Heart right ventricle (tissue), 16 donors: ENCODE measurements around the gene RPA3. TPM values are rescaled to one million over a fixed set of nuclear protein-coding genes. Genes with fewer than 3 reads are reported as not detected.

Experiments
- ATAC-seq, 8 donors: fragments of 200-7000 bp; cut with Tn5 transposase; one replicate each; pipeline ENCODE4 v1.9.1; 2020; ENCODE audit warnings: mild to moderate bottlenecking in 8 of 8, moderate library complexity in 8 of 8, moderate number of reproducible peaks in 1 of 8
- DNase-seq, 2 donors: peaks; one replicate each; pipeline ENCODE4 v3.0.0-alpha.2; 2020
- H3K27ac ChIP-seq, 10 donors: fragments of 200-600 bp; sonication (generic) in 2 of 10; one replicate each; pipeline versions ENCODE4 v1.5.0 to v1.8.0; 2020 to 2022; ENCODE audit warnings: mild to moderate bottlenecking in 3 of 10
- H3K27me3 ChIP-seq, 7 donors: fragments of 200-600 bp; one replicate each; pipeline ENCODE4 v1.8.0; 2021 to 2022; ENCODE audit warnings: mild to moderate bottlenecking in 2 of 7
- H3K36me3 ChIP-seq, 9 donors: fragments of 200-600 bp; sonication (generic) in 1 of 9; one replicate each; pipeline versions ENCODE4 v1.5.0 to v1.8.0; 2020 to 2022; ENCODE audit warnings: mild to moderate bottlenecking in 2 of 9
- H3K4me1 ChIP-seq, 9 donors: fragments of 200-600 bp; sonication (generic) in 1 of 9; one replicate each; pipeline versions ENCODE4 v1.5.0 to v1.8.0; 2020 to 2022; ENCODE audit warnings: mild to moderate bottlenecking in 4 of 9
- H3K4me3 ChIP-seq, 10 donors: fragments of 200-600 bp; sonication (generic) in 2 of 10; one replicate each; pipeline versions ENCODE4 v1.5.0 to v1.8.0; 2020 to 2022; ENCODE audit warnings: mild to moderate bottlenecking in 7 of 10, moderate library complexity in 2 of 10
- H3K9me3 ChIP-seq, 11 donors: fragments of 200-600 bp in 10 of 11; sonication (generic) in 2 of 11; one replicate each; pipeline versions ENCODE4 v1.5.0 to v1.8.0; 2013 to 2022; ENCODE audit warnings: mild to moderate bottlenecking in 2 of 11, control low read depth in 1 of 11, moderate library complexity in 1 of 11
- CTCF ChIP-seq, 9 donors: fragments of 200-600 bp; sonication (generic) in 2 of 9; IDR thresholded peaks; one replicate each; pipeline versions ENCODE4 v1.5.0 to v1.8.0; 2021 to 2022; ENCODE audit warnings: antibody characterized with exemption in 9 of 9, mild to moderate bottlenecking in 5 of 9, moderate library complexity in 1 of 9
- WGBS, 2 donors: extraction: QIAGEN DNeasy Blood & Tissue Kit; methylation state at CpG; one replicate each; pipeline ENCODE4 v1.1.7; 2013; ENCODE audit warnings: inconsistent platforms in 1 of 2; 5-methylcytosine and 5-hydroxymethylcytosine counted together
- intact Hi-C, 10 donors: fragments of 100-400 bp; cut with DNase I; formaldehyde crosslinking; loops; one replicate each; pipeline versions ENCODE4 v1.11.1 to v1.14.2; 2022
- long read RNA-seq, 3 donors: library from polyadenylated mRNA; unstranded; transcript quantifications; one replicate each; pipeline ENCODE4 v2.0.0, GENCODE V29; 2020 to 2021
- polyA plus RNA-seq, 2 donors: library from polyadenylated mRNA; stranded (reverse); fragments of 200-250 nt; gene quantifications; one replicate each; pipeline ENCODE4 v1.2.3, GENCODE V29; 2013
- total RNA-seq, 10 donors: library from RNA; stranded (reverse); fragmentation: NEBNext Ultra II Directional in 3 of 10; extraction: Animal tissue kit (Norgen Biotek cat#: 25700) in 3 of 10; gene quantifications; one replicate each; pipeline versions ENCODE4 v1.2.1 to v1.2.4, GENCODE V29; 2021 to 2023
- donor health status: Arrhythmogenic right ventricular cardiomyopathy.
- donor health status: ischemic (EF 13 %, LVEDD 7.1; RV severe dilation, severe dysfunction).
- donor health status: healthy with polysubstance abuse.
- donor health status: DM: no; HTN: yes; CAD: no.
- donor health status: DM: no; HTN: no; CAD: no.
- donor health status: ischemic (EF 25% LVEDD 6.9; RV normal size, moderate dysfunction).
- donor health status: ischemic (EF 25% LVEDD 5.7; RV mildly dilated, moderate dysfunction).
- donor health status: healthy.
- donor health status: DM: yes; HTN: yes; CAD: no.
- donor health status: Ischemic cardiomyopathy.
- donor health status: ischemic (EF 35%, LVEDD 5.7; RV mildly dilated, moderate dysfunction).
- donor health status: nonischemic (EF 11% LVEDD 7.7; RV severe dilation, severe dysfunction).
- donor health status: DM: yes; HTN: yes; CAD: no.
- donor health status: PGD.
- donor health status: ischemic (EF 29% LVEDD 5.4; RV normal size, mild dysfunction).
- donor health status: nonischemic (EF 23%, LVEDD 6.1; RV moderate dilation, normal function).

The RPA3 gene
- total RNA-seq (10 to 100 TPM; 17.4 to 25.9 (median 22.9) TPM), polyA plus RNA-seq (10 to 100 TPM; 15.9 to 20.6 TPM)
- long read RNA-seq, donor 1, partial matches to known transcripts, result 19 of 20 reads
- long read RNA-seq, donor 1, other reads (novel, unspliced or antisense), result 1 of 20 reads
- long read RNA-seq, donor 2, partial matches to known transcripts, result 7 of 11 reads
- long read RNA-seq, donor 2, other reads (novel, unspliced or antisense), result 4 of 11 reads
- long read RNA-seq, donor 3, partial matches to known transcripts, result 3 of 8 reads
- long read RNA-seq, donor 3, other reads (novel, unspliced or antisense), result 5 of 8 reads

- H3K27me3 ChIP-seq, result no peaks in the 10 kb centered on the region
- ATAC-seq, result no peak
Observed at GRCh38 chr7:7718492-7718891, at the start of gene RPA3. Gene RPA3, minus strand, starts transcription at chr7:7718607. Its CDS starts 78,189 bp downstream, at chr7:7640418.

GRCh38 chr7:7766671-7767070, 48.3 kb upstream of the RPA3 start:
- Histone ChIP-seq H3K9me3 (no peaks in the 10 kb centered on the region), H3K4me3 (no peak overlapping the region), H3K27me3 (no peaks in the 10 kb centered on the region), H3K4me1 (peaks cover 0 to 15% (median 2%) of the 10 kb centered on the region in 9 donors), H3K36me3 (no peaks in the 10 kb centered on the region), H3K27ac (no peak overlapping the region)
- ATAC-seq, result no peak
- DNase-seq, result no peak
- no peak for TF ChIP-seq CTCF (IDR thresholded peaks at IDR 0.05)
- intact Hi-C loops, result loop anchor here in 6 of 10 donors (10.0 kb wide), 3 partner anchors 448 to 528 kb away; no protein-coding TSS in a partner anchor

More at GRCh38 chr7:7718492-7718891, at the start of gene RPA3:
- Histone ChIP-seq H3K9me3 (no peaks in the 10 kb centered on the region), H3K27ac (no peak within 1 kb of the TSS), H3K36me3 (no peaks in the 10 kb centered on the region), H3K4me1 (peaks cover 0 to 25% (median 12%) of the 10 kb centered on the region in 9 donors), H3K4me3 (no peak within 1 kb of the TSS)
- WGBS, 2 donors, result 79 to 87% methylated on average over 1 of the region's 1 CpG
- no peak for TF ChIP-seq CTCF (IDR thresholded peaks at IDR 0.05)
- DNase-seq, result no peak
- intact Hi-C loops, result no loop called here

- no peaks in the 10 kb centered on the region for H3K9me3 ChIP-seq
- no peak overlapping the region for H3K4me3 ChIP-seq
- H3K27ac ChIP-seq, result no peak overlapping the region
- TF ChIP-seq CTCF (IDR thresholded peaks at IDR 0.05), result no peak
- DNase-seq (no peak), ATAC-seq (no peak)
- no peaks in the 10 kb centered on the region for H3K27me3 ChIP-seq
- H3K4me1 ChIP-seq, result peaks cover 0 to 28% (median 11%) of the 10 kb centered on the region in 9 donors
- intact Hi-C loops, result loop anchor here in 6 of 10 donors (10.0 kb wide), 3 partner anchors 449 to 529 kb away; no protein-coding TSS in a partner anchor
- H3K36me3 ChIP-seq, result no peaks in the 10 kb centered on the region
Observed at GRCh38 chr7:7765422-7765821, 47.0 kb upstream of the RPA3 start.

- no peak for TF ChIP-seq CTCF (IDR thresholded peaks at IDR 0.05)
- no peaks in the 10 kb centered on the region for H3K27me3 ChIP-seq
- WGBS, 2 donors, result 95% methylated on average over 3 of the region's 3 CpGs
- no peak for ATAC-seq
- peaks cover 0 to 28% (median 11%) of the 10 kb centered on the region in 9 donors for H3K4me1 ChIP-seq
- H3K4me3 ChIP-seq, result no peak overlapping the region
- intact Hi-C loops, result loop anchor here in 9 of 10 donors (5.0 to 10.0 kb wide), 5 partner anchors 77 to 530 kb away; no protein-coding TSS in a partner anchor
- no peaks in the 10 kb centered on the region for H3K9me3 ChIP-seq
- H3K36me3 ChIP-seq, result no peaks in the 10 kb centered on the region
- H3K27ac ChIP-seq, result no peak overlapping the region
- no peak for DNase-seq
Observed at GRCh38 chr7:7764520-7765396, 46.4 kb upstream of the RPA3 start.
